ENCODE measurements around the gene PHF21A.

Gene PHF21A

GRCh38 chr11:45913514-45913913, 207.7 kb downstream of the PHF21A start:
- Histone ChIP-seq H3K27me3 (ENCODE audit: low read depth, low read length) (no peaks in the 10 kb centered on the region), H3K36me3 (replicated peaks; ENCODE audit: low read depth, low read length) (peaks cover 11% of the 10 kb centered on the region), H3K9me3 (ENCODE audit: insufficient read depth, low read length) (no peaks in the 10 kb centered on the region), H3K79me2 (ENCODE audit: low read length) (peaks cover 18% of the 10 kb centered on the region), H3K4me2 (ENCODE audit: low read length) (no peak overlapping the region), H2AFZ (ENCODE audit: low read depth, low read length) (no peak overlapping the region), H3K4me3 (ENCODE audit: low read length) (no peak overlapping the region), H4K20me1 (ENCODE audit: insufficient read depth, low read length) (no peaks in the 10 kb centered on the region), H3K4me1 (ENCODE audit: low read length) (peaks cover 3% of the 10 kb centered on the region; the same call in 1 of the 2 replicates), H3K9ac (ENCODE audit: low read length) (no peak overlapping the region), H3K27ac (ENCODE audit: low read length) (no peak overlapping the region)
- TF ChIP-seq EZH2phosphoT487 (IDR thresholded peaks at IDR 0.05; ENCODE audit: low read depth) (no peak), CTCF (IDR thresholded peaks at IDR 0.05; ENCODE audit: low read depth, low read length) (no peak)

- H2AFZ ChIP-seq (ENCODE audit: low read depth, low read length) = no peak overlapping the region
- no peaks in the 10 kb centered on the region for H3K27me3 ChIP-seq (ENCODE audit: low read depth, low read length)
- no peak overlapping the region for H3K27ac ChIP-seq (ENCODE audit: low read length)
- no peak overlapping the region for H3K4me2 ChIP-seq (ENCODE audit: low read length)
- H3K4me1 ChIP-seq (ENCODE audit: low read length) = no peaks in the 10 kb centered on the region; the same call in 1 of the 2 replicates
- H3K79me2 ChIP-seq (ENCODE audit: low read length) = no peaks in the 10 kb centered on the region; the same call in 1 of the 2 replicates
- peaks cover 8% of the 10 kb centered on the region for H3K36me3 ChIP-seq (replicated peaks; ENCODE audit: low read depth, low read length)
- no peak overlapping the region for H3K4me3 ChIP-seq (ENCODE audit: low read length)
- no peaks in the 10 kb centered on the region for H3K9me3 ChIP-seq (ENCODE audit: insufficient read depth, low read length)
- no peak overlapping the region for H3K9ac ChIP-seq (ENCODE audit: low read length)
- H4K20me1 ChIP-seq (ENCODE audit: insufficient read depth, low read length) = no peaks in the 10 kb centered on the region
- TF ChIP-seq CTCF (IDR thresholded peaks at IDR 0.05; ENCODE audit: low read depth, low read length) (no peak), EZH2phosphoT487 (IDR thresholded peaks at IDR 0.05; ENCODE audit: low read depth) (no peak)
These were observed 210.6 kb downstream of the PHF21A start for GRCh38 chr11:45910623-45911022.

GRCh38 chr11:45909594-45910475, 211.4 kb downstream of the PHF21A start:
- no peak overlapping the region for H3K9ac ChIP-seq (ENCODE audit: low read length)
- no peaks in the 10 kb centered on the region for H3K27me3 ChIP-seq (ENCODE audit: low read depth, low read length)

More at GRCh38 chr11:45909594-45910475, 211.4 kb downstream of the PHF21A start:
- peaks cover 6% of the 10 kb centered on the region for H3K36me3 ChIP-seq (replicated peaks; ENCODE audit: low read depth, low read length)
- H4K20me1 ChIP-seq (ENCODE audit: insufficient read depth, low read length) = no peaks in the 10 kb centered on the region
- H3K79me2 ChIP-seq (ENCODE audit: low read length) = no peaks in the 10 kb centered on the region
- H3K4me3 ChIP-seq (ENCODE audit: low read length) = no peak overlapping the region
- no peak overlapping the region for H3K4me2 ChIP-seq (ENCODE audit: low read length)
- no peaks in the 10 kb centered on the region; the same call in 1 of the 2 replicates for H3K4me1 ChIP-seq (ENCODE audit: low read length)
- H2AFZ ChIP-seq (ENCODE audit: low read depth, low read length) = no peak overlapping the region
- H3K27ac ChIP-seq (ENCODE audit: low read length) = no peak overlapping the region
- H3K9me3 ChIP-seq (ENCODE audit: insufficient read depth, low read length) = no peaks in the 10 kb centered on the region
- TF ChIP-seq CTCF (IDR thresholded peaks at IDR 0.05; ENCODE audit: low read depth, low read length) (no peak), EZH2phosphoT487 (IDR thresholded peaks at IDR 0.05; ENCODE audit: low read depth) (no peak)

All from OCI-LY3 (cell line).